Stomach (tissue), 4 donors: ENCODE measurements around the gene VPS9D1.

Source experiments
- CTCF ChIP-seq, 7 experiments: fragments of 450-650 bp in 4 of 7; fragments of 200-600 bp in 3 of 7; sonication (generic) in 3 of 7; IDR thresholded peaks; one replicate each; pipeline ENCODE4 v1.5.1; 2016 to 2019; ENCODE audit warnings: antibody characterized with exemption in 7 of 7, control low read depth in 2 of 7, mild to moderate bottlenecking in 1 of 7
- EP300 ChIP-seq: sonication (generic); formaldehyde crosslinking; IDR thresholded peaks from one replicate; pipeline ENCODE4 v1.6.1; 2017; ENCODE audit warnings: antibody characterized with exemption
- POLR2A ChIP-seq, 4 donors: fragments of 450-650 bp; IDR thresholded peaks; one replicate each; pipeline ENCODE4 v1.6.1; 2016; ENCODE audit warnings: antibody characterized with exemption in 4 of 4, control low read depth in 2 of 4, mild to moderate bottlenecking in 1 of 4, moderate library complexity in 1 of 4
- POLR2AphosphoS5 ChIP-seq, 3 donors: sonication (generic); formaldehyde crosslinking; IDR thresholded peaks; one replicate each; pipeline ENCODE4 v1.6.1; 2016; ENCODE audit warnings: antibody characterized with exemption in 3 of 3

GRCh38 chr16:89748076-89748475 is 27.4 kb upstream of the VPS9D1 start:
- TF ChIP-seq CTCF (IDR thresholded peaks at IDR 0.05) (no peak), POLR2A (IDR thresholded peaks at IDR 0.05) (no peak), EP300 (no peak), POLR2AphosphoS5 (IDR thresholded peaks at IDR 0.05) (no peak)
